NCI-H1105 (cell line): ENCODE results near the gene LCLAT1.

Source experiments
- DNase-seq: peaks from one replicate; lab custom pipeline; 2025; lab: John Stamatoyannopoulos, UW

The LCLAT1 gene

GRCh38 chr2:30424231-30424630 lies 22.8 kb upstream of the LCLAT1 start:
- no peak for DNase-seq

- DNase-seq = no peak
Observed at GRCh38 chr2:30425326-30425725, 21.7 kb upstream of the LCLAT1 start.

- DNase-seq = no peak
Observed at GRCh38 chr2:30427606-30428347, 19.3 kb upstream of the LCLAT1 start.

- DNase-seq = no peak
Observed at GRCh38 chr2:30428348-30428662, 18.7 kb upstream of the LCLAT1 start.

GRCh38 chr2:30428827-30429461 lies 18.1 kb upstream of the LCLAT1 start:
- DNase-seq = no peak

GRCh38 chr2:30433541-30434299 lies 13.3 kb upstream of the LCLAT1 start:
- no peak for DNase-seq

GRCh38 chr2:30434708-30435107 lies 12.3 kb upstream of the LCLAT1 start:
- DNase-seq = no peak

- DNase-seq = no peak
Observed at GRCh38 chr2:30436859-30437435, 10.1 kb upstream of the LCLAT1 start.

GRCh38 chr2:30437809-30438548 lies 9.1 kb upstream of the LCLAT1 start:
- DNase-seq = no peak

- DNase-seq = no peak
Observed at GRCh38 chr2:30439296-30439695, 7.8 kb upstream of the LCLAT1 start.

- no peak for DNase-seq
Observed at GRCh38 chr2:30439879-30440278, 7.2 kb upstream of the LCLAT1 start.

- DNase-seq = no peak
Observed at GRCh38 chr2:30441023-30441422, 6.0 kb upstream of the LCLAT1 start.

GRCh38 chr2:30443081-30443480 lies 4.0 kb upstream of the LCLAT1 start:
- DNase-seq = no peak

GRCh38 chr2:30444273-30444672 lies 2.8 kb upstream of the LCLAT1 start:
- no peak for DNase-seq

GRCh38 chr2:30445266-30445821 lies 1.7 kb upstream of the LCLAT1 start:
- DNase-seq = no peak

GRCh38 chr2:30446602-30447148 lies 371 bp upstream of the LCLAT1 start:
- no peak for DNase-seq

GRCh38 chr2:30448308-30448707 lies 1.3 kb downstream of the LCLAT1 start:
- no peak for DNase-seq

GRCh38 chr2:30448866-30449265 lies 1.8 kb downstream of the LCLAT1 start:
- no peak for DNase-seq

- DNase-seq = no peak
Observed at GRCh38 chr2:30450025-30450424, 3.0 kb downstream of the LCLAT1 start.

- DNase-seq = no peak
Observed at GRCh38 chr2:30453498-30453897, 6.5 kb downstream of the LCLAT1 start.

- DNase-seq = no peak
Observed at GRCh38 chr2:30454571-30454970, 7.5 kb downstream of the LCLAT1 start.
